Smooth muscle cell of the brain vasculature (primary cell): ENCODE data around the gene GPC6.
"Not testable (repeated sequence)": the region's sequence is repeated elsewhere in the genome, so short reads cannot be mapped to it uniquely, and the experiment has no call there.

ENCODE experiments used
- DNase-seq: peaks from one replicate; pipeline ENCODE4 v3.0.0-alpha.2; 2012; ENCODE audit warnings: low read depth, low spot score

Gene GPC6

DNA sequence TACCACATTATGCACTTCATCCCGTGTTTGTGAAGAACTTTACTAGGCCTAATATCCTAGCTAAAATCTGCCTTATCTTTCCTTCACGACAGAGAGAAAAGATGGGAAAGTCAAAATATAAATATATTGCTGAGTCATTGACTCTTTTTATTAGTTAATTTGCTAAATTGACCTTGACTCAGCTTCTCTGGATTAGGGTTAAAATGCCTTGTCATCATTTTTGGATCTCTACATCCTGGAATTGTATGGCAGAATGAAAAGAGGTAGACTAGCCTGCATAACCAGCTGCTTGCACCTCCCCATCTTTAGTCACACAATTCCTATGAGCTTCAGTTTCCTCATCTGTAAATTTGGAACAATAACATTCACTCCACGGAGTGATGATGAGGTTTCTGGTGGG lies 972.5 kb downstream of the GPC6 start:
- no peak for DNase-seq

DNA sequence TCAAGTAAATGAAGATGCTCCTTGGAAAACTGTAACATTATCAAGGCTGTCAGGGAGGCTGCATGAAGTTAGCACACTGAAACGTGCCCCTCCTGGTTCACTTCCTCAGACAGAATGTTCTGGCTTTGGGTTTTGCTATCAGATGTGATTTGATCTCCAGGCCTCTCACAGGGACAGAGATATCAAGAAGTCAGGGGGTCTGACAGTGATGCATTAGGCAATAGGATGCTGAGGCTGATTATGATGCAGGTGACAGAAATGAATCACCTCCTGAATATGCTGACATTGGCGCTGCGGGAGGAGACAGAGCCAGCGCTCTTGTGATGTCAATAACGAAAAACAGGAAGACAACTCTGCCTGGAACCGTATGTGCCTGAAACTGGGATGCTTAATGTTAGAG lies 974.4 kb downstream of the GPC6 start:
- no peak for DNase-seq

DNA sequence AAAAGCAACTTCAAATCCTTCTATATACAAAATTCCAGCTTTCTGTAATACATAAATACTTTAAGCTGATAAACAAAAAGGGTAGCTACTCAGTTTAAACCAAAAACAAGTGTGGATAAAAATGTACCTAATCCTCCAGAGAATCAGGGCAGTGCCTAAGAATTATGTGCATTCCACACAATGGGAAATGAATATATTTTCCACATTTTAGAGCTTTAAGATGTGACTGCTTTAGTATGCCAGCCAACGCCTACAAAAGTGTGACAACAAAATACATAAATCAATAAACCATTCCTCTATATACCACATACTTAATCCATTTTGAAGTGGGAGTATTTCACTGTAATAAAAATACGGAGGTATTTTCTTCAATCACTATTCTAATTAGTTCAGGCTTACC lies 977.6 kb downstream of the GPC6 start:
- no peak for DNase-seq

DNA sequence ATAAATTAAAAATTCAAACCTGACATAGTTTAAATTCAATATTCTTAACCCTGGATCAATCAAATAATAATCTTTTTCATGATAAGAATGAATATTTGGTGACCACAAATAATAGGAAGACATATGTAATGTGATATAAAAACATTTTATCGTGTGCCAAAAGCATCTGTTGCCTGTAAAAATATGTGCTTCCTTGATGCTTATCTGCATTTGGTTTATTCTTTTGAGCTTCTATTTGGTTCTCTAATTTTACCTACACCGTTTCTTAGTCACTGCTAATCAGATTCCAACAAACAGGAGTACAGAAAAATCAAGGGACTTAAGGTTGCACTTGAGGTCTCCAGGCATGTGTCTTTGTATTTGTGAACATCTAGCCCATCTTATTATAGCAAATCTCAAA lies 978.3 kb downstream of the GPC6 start:
- no peak for DNase-seq

DNA sequence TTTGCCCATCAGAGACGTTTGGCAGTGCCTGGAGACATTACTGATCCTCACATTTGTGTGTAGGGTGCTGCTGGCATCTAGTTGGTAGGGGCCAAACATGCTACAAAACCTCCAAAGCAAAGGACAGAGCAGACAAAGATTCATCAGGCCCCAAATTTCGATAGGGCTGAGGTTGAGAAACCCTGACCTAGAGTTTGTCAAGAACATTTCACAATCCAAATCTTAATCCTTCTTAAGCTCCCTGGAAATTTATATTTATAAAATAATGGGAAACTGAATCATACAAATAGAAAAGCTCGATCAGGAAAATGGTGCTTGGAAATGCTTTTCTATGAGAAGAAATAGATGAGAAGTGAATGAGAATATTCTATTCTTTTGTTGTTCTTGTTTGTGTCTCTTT lies 979.3 kb downstream of the GPC6 start:
- no peak for DNase-seq

DNA sequence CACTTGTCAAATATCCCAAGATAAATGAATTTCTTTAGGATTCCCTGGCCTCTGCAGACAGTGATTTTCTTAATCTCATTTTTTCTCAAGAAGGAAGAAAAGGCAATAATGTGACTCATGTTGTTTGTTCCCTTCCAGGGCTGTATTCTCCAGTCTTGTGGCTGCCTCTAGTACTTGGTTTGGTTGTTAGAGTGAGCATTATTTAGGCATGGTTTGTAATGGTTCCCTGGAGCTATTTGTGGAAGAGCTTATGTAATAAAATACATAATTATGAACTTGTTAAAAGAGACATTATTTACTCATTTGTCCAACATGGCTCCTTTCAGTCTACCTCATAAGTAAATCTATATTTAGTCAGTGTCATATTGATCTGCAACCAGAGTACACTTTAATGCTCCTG lies 982.5 kb downstream of the GPC6 start:
- DNase-seq: no peak

DNA sequence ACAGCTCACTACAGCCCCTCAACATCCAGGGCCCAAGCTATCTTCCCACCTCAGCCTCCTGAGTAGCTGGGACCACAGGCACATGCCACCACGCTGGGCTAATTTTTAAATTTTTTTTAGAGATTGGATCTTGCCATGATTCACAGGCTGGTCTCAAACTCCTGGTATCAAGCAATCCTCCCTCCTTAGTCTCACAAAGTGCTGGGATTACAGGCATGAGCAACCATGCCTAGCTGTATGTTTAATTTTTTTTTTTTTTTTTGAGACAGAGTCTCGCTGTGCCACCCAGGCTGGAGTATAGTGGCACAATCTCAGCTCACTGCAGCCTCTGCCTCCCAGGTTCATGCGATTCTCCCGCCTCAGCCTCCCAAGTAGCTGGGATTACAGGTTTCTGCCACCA lies 983.3 kb downstream of the GPC6 start:
- not testable (repeated sequence) for DNase-seq

DNA sequence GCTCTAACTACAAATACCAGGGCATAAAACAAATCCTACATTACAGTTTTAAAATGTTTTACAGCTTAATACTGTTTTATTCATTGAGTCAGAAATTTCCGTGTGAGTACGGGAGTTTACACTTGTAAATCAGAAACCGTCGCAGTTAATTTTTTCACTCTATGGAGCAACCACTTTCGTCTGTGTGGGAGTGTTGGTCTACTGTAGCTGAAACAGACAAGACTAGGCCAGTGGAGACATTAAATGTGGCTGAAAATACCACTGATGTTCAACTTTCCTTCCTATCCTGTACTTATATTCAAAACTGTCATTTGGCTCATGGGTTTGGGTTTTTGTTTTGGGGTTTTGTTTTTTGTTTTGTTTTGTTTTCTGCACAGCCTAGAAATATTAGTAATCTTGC lies 984.2 kb downstream of the GPC6 start:
- no peak for DNase-seq

DNA sequence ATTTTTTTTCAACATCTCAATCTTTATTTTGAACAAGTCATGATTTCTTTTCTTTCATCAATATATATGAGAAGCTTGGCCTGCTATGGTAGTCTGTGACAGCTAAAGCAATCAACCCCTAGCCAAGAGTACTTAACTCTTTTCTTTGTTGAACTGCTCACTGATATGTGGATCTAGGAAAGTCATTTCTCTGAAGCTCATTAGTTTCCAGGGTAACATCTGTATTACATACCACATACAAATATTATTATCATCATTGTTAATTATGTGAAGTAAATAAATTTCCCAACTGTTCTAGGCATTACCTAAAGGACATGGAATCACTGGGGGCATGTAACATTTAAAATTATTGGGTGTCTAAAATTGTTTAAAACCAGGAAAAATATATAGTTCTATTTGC lies 985.6 kb downstream of the GPC6 start:
- no peak for DNase-seq

DNA sequence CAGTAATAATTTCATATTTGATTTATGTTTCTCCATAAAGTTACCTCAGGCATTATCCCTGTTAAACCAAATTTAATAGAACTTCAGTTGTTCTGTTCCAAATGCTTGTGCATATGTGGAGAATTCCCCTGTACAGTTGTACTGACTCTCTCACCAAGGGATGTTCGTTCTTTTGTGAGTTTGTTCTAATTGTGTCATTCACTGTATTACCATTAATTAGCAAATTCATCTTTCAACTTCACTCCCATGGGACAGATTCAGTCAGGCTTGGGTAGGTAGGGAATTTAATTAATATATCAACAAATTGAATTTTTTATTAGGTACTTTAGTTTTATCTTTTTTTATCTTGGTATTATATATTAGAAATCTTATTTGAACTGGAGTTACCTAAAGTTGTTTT lies 987.5 kb downstream of the GPC6 start:
- no peak for DNase-seq

DNA sequence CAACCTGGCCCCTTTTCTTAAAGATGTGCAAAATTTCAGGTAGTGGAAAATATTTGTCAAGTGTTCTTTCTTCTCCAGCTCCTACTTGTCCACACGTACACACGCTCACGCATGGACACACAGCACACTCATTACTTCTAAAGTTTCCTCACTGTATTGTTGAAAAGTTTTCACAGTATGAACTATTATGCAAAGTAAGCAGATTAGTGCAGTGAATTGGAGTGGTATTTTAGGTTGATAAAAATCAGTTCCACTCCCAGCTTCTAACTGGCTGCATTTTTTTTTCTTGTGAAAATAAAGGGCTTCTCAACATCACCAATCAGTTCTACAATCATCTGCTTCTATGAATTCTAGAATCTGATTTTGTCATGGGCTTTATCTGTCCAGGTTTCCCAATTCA lies 988.4 kb downstream of the GPC6 start:
- DNase-seq: no peak

DNA sequence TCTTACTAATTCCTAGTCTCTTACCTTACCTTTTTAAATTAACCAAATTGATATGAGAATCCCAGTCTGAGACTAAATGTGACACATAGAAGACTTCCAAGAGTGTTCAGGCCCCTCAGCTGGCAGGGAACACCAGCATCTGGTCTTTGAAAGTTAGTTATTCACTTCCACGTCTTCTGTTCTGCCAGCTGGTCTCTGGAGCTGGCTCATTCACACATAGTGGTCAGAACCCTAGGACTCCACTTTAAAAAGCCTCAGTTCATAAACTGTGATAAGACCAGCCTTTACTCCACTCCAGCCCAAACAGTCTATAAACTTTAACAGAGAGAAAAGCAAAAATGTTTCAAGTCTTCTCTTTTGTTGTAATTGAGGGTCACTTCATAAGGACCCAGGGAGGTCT lies 989.9 kb downstream of the GPC6 start:
- DNase-seq: no peak

DNA sequence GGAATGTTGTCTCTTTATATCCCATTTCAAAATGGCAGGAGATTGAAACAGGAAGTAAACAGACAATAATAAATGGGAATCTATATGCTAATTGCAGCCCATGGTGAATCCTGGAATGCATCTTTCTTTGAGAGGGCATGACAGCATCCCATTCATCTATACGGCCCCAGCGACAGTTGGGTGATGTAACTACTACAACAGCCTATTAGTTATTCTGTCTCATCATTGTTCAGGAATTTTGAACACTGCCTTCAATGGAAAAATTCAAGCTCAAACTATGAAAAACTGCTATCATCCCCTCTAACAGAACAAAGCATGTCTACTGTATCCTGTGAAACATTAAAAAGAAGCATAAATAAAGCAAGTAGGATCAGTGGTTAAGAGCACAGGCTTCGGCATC lies 990.8 kb downstream of the GPC6 start:
- no peak for DNase-seq

DNA sequence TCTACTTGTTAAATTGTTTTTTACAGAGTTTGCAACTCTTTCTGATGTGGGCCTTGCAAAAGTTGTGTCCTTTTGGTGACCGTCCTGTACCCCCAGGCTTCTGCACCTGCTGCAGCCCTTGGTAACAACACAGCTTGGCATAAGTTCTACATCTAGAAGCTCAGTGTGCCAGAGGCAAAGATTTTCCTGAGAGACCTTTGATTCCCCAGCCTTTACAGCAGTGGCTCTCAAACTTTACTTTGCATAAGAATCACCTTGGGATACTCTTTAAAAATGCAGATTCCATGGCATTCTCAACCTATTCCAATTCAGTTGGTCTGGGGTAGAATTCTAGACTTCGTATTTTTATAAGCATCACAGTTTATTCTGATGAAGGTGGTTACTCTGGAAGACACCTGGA lies 991.9 kb downstream of the GPC6 start:
- DNase-seq: no peak

DNA sequence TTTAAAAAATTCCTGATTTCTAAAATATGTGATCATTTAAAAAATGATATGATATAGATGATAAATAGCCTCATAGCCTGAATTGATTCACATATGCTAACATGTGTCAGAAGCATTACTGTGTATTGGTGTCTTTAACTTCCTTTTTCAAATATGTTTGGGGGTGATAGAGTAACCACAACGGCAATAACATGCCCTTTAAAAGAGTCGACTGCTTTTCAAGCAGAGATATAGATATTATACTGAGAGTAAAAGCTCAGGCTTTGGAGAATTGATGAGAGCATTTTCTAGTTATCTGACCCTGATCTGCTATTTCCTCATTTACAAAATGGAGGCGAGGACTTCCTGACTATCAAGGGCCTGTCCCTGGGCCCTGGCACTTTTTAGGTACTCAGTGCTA lies 992.3 kb downstream of the GPC6 start:
- no peak for DNase-seq

DNA sequence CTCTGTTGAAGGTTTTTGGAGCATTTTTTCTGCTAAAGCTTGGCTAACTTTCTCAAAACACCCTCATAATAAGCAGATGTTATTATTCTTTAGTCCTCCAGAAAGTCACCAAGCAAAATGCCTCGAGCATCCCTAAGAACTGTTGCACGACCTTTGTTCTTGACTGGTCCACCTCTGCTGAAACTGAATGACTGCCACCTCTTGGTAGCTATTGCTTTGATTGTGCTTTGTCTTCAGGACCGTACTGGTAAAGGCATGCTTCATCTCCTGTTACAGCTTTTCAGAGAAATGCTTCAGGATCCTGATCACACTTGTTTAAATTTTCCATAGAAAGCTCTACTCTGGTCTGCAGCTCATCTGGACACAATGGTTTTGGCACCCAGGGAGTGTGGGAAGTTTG lies 998.1 kb downstream of the GPC6 start:
- no peak for DNase-seq

DNA sequence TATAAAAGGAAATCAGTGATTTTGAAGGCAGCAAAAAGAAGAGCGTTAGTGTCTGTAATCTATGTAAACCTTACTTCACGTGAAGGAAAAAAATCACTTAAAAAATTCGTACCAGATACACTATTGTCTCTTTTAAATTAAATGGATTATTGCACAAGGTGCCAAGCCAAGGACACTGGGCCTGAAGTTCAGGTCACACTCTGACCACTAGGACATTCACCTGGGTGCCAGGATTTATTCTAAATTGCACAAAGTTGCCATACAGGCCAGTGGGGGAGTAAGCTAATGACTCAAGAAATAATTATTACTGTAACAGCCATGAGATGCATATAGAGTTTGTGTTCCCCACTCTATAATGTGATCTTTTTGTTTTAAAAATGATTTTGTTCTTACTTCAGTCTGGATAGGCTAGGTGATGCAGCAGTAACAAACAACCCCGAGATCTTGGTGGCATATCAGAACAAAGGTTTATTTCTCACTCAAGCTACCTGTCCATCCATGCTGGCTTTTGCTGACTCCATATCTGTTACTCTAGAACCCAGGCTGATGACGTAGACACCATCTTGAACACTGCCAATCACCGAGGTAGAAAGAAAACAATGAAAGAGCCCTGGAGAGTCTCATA lies 1000.8 kb downstream of the GPC6 start:
- DNase-seq: no peak

DNA sequence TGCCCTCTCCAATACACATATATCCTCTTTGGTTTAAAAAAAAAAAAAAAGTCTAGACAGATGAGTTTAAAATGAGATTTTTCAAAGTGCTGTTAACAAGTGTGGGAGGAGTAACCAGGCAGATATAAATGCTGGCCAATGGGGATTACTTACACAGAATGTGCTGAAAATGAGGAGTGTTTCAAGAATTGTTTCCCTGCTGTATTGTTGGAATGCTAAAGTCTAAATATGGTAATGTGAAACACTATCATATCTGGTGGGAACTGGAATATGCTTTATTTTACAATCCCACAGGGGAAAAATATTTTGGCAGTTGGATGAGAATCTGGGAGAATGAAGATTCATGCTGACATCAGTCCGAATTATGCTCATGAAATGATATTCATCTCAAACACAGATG lies 1002.2 kb downstream of the GPC6 start:
- DNase-seq: no peak

DNA sequence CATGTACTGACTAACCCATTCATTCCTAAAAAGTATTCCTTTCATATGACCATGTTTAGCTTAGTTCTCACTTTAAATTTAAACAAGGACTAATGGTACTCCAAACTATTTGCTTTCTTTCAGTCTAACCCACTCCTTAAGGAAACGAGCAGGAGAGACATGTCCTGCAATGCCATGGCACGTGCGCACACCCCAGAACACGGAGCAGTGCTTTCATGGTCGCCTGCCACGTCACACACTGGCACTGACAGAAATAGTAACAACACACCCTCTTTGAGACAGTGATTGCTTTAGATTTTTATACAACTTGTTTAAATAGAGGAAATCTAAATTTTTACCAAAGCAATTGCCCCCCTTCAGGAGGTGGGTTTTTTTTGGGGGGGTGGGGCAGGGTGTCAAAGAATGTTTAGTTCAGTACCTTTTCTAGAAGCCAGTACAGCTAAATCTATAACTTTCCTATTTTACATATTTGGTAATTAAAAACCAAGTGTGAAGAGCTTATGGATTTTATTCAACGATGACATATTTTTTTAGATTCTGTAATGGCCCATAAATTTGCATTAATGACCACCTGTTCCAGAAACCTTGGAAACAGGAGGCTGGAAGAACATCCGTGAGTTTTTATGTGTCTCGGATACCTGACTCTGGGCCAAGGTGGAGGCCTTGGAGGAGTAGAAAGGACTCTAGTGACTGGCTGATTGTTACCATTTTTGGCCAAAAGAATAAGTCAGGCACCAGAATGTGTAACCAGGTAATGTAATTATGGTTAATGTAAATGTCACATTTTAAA lies 1005.7 kb downstream of the GPC6 start:
- no peak for DNase-seq

DNA sequence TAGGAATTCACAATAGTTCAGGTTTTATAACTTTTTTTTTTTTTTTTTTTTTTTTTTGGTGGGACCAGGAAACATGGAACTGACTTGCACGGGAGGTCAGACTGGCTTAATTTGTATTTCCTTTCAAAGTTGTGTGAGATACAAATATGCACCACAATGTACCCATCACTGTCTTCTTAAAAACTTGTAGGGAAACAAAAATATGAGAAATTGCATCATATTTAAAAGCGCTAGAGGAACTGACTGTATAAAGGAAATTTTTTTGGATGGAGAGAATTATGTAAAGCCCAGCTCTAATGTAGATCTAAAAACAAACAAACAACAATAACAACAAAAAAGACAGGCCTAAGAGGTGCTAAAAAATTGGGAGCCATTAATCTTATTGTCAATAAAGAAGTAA lies 1006.3 kb downstream of the GPC6 start:
- no peak for DNase-seq

DNA sequence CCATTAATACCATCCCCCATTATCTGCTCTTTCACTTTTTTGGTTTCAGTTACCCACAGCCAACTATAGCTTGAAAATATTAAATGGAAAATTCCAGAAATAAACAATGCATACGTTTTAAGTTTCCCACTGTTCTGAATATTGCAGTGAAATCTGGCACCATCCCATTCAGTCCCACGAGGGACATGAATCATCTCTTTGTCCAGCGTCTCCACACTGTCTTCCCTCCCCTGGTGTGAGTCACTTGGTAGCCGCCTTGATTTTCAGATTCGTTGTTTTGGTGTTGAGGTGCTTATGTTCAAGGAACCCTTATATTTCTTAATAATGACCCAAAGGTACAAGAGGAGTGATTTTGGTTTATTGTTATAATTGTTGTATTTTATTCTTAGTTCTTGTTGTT lies 1006.8 kb downstream of the GPC6 start:
- DNase-seq: peak; percentile 70

DNA sequence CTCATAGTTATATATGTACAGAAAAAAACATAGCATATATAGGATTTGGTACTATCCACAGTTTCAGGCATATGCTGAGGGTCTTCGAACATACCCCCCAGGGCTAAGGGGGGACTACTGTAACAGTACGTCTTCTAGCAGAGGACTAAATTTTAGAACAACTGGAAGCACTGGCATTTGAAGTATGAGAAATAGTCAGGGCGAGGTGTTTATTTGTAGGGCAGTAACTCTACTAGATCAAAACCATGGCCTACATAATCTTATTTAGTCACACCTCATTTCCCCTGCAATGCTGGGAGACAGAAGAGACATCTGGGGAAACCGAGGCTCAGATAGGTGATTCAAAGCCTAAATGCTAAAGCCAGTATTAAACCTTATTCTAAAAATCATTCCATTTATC lies 1007.2 kb downstream of the GPC6 start:
- DNase-seq: no peak

DNA sequence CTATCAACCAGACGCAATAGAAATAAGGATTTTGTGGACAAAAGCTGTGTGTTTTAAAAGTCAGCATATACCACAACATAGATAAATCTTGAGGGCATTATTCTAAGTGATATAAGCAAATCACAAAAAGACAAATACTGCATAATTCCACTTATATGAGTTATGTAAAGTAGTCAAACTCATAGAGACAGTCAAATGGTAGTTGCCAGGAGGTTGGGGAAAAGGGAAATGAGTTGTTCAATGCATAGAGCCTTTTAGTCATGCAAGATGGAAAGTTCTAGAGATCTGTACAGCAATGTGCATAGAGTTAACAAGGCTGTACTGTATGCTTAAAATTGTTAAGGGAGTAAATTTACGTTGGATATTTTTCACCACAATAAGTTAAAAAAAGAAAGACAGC lies 1008.1 kb downstream of the GPC6 start:
- DNase-seq: no peak

DNA sequence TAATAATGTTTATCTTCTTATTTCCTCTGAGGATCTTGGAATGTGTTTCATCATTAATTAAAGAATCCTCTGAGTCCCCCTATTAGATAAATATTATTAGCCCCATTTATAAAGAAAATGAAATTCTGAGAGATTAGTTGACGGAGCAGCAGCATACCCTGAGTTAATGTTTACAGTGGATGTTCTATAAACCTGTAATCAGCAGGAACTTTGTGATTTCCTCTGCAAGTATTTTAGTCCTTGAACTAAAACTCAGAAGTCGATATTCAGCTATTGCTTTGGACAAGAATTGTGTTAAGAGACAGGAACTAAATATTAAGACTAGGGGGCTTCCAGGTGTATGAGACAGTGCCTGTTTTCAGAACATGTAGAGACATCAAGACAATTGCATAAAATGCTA lies 1009.5 kb downstream of the GPC6 start:
- DNase-seq: no peak
